ENCODE results near the gene DIPK1B.

DNA sequence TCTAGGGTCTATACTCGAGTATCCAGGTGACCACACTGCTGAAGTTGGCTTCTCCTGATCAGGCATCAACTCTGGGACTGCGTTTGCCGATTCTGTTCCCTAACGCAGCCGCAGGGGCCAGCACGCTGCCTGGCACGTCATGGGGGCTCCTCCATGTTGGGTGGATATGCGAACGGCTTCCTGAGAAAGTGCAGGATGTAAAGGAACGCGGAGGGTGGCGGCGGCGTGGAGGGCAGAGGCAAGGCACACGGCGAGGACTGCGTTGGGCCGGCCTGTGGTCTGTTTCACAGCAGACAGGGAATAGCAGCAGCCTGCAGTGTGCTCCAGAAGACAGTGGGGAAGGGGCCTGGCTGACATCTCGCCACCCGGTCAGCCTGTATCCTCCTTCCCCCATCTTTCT, 26.6 kb downstream of the DIPK1B start:
- TF ChIP-seq, protein P1, sequence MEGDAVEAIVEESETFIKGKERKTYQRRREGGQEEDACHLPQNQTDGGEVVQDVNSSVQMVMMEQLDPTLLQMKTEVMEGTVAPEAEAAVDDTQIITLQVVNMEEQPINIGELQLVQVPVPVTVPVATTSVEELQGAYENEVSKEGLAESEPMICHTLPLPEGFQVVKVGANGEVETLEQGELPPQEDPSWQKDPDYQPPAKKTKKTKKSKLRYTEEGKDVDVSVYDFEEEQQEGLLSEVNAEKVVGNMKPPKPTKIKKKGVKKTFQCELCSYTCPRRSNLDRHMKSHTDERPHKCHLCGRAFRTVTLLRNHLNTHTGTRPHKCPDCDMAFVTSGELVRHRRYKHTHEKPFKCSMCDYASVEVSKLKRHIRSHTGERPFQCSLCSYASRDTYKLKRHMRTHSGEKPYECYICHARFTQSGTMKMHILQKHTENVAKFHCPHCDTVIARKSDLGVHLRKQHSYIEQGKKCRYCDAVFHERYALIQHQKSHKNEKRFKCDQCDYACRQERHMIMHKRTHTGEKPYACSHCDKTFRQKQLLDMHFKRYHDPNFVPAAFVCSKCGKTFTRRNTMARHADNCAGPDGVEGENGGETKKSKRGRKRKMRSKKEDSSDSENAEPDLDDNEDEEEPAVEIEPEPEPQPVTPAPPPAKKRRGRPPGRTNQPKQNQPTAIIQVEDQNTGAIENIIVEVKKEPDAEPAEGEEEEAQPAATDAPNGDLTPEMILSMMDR (IDR thresholded peaks at IDR 0.05; ENCODE audit: insufficient read depth, low read depth, low read length): no peak
- no peak for TF ChIP-seq EZH2 (IDR thresholded peaks at IDR 0.05; ENCODE audit: insufficient read depth, low read length)

Measured in astrocyte (in vitro differentiated cells and primary cell).